HepG2 (cell line): Measurements from ENCODE around the gene C2orf80. TPM values are rescaled to one million over a fixed set of nuclear protein-coding genes. Genes with fewer than 3 reads are reported as not detected.
A peak's percentile ranks its signal among the peaks of the same experiment; 100 is the strongest.

Source experiments
- ADNP ChIP-seq: sonication (generic); formaldehyde crosslinking; IDR thresholded peaks from 2 replicates; pipeline ENCODE4 v1.4.0; 2020; ENCODE audit warnings: missing genetic modification reagents
- ARNTL ChIP-seq: sonication (generic); formaldehyde crosslinking; IDR thresholded peaks from 2 replicates; pipeline ENCODE4 v1.4.0; 2020; ENCODE audit warnings: mild to moderate bottlenecking, missing genetic modification reagents
- ASH2L ChIP-seq: fragments of 300-600, 200-600 bp; sonication (generic); IDR thresholded peaks from 2 replicates; pipeline ENCODE4 v1.7.0; 2017; ENCODE audit warnings: low read depth, mild to moderate bottlenecking, moderate library complexity, mixed read lengths, low read length; ENCODE audit not compliant: insufficient read length
- FOSL2 ChIP-seq: sonication (generic); formaldehyde crosslinking; IDR thresholded peaks from 2 replicates; pipeline ENCODE4 v1.4.0; 2020; ENCODE audit warnings: missing genetic modification reagents
- HMGA1 ChIP-seq: sonication (generic); formaldehyde crosslinking; conservative IDR thresholded peaks from 2 replicates; pipeline ENCODE4 v1.4.0; 2020; ENCODE audit warnings: missing genetic modification reagents
- IKZF4 ChIP-seq: sonication (generic); formaldehyde crosslinking; IDR thresholded peaks from 2 replicates; pipeline ENCODE4 v1.5.1; 2020; ENCODE audit warnings: borderline replicate concordance, mild to moderate bottlenecking, low read depth, missing genetic modification reagents; ENCODE audit errors: not compliant biosample characterization
- KDM5B ChIP-seq: sonication (generic); formaldehyde crosslinking; IDR thresholded peaks from 2 replicates; pipeline ENCODE4 v1.4.0; 2020; ENCODE audit warnings: missing genetic modification reagents, mild to moderate bottlenecking, borderline replicate concordance
- KLF16 ChIP-seq, 2 experiments: sonication (generic) in 1 of 2; formaldehyde crosslinking in 1 of 2; IDR thresholded peaks; 2 replicates each; pipeline versions ENCODE4 v1.6.1 to v1.8.0; 2016 to 2023; ENCODE audit warnings: missing genetic modification reagents in 2 of 2, missing compliant biosample characterization in 1 of 2
- MATR3 ChIP-seq: sonication (generic); formaldehyde crosslinking; IDR thresholded peaks from 2 replicates; pipeline ENCODE4 v1.4.0; 2020; ENCODE audit warnings: missing genetic modification reagents
- MIER3 ChIP-seq: IDR thresholded peaks from 2 replicates; pipeline ENCODE4 v1.6.1; 2016; ENCODE audit warnings: missing compliant biosample characterization, borderline replicate concordance
- MLXIP ChIP-seq: sonication (generic); formaldehyde crosslinking; IDR thresholded peaks from 2 replicates; pipeline ENCODE4 v1.9.0; 2021; ENCODE audit warnings: missing genetic modification reagents, borderline replicate concordance
- POLR2G ChIP-seq: fragments of 200-400 bp; formaldehyde crosslinking; IDR thresholded peaks from 2 replicates; pipeline ENCODE4 v1.6.1; 2018; ENCODE audit warnings: mild to moderate bottlenecking, low read depth, low read length, moderate library complexity
- RBM22 ChIP-seq: fragments of 200-400 bp; formaldehyde crosslinking; optimal IDR thresholded peaks from 2 replicates; pipeline ENCODE3; 2017; ENCODE audit warnings: mild to moderate bottlenecking, low read length, moderate library complexity
- SP140L ChIP-seq: sonication (generic); formaldehyde crosslinking; IDR thresholded peaks from 2 replicates; pipeline ENCODE4 v1.4.0; 2020; ENCODE audit warnings: missing genetic modification reagents, borderline replicate concordance
- SRSF4 ChIP-seq: fragments of 200-400 bp; formaldehyde crosslinking; IDR thresholded peaks from one replicate; pipeline ENCODE4 v1.6.1; 2018; ENCODE audit warnings: mild to moderate bottlenecking, low read depth, low read length, moderate library complexity; ENCODE audit not compliant: poor library complexity, severe bottlenecking
- ZBTB44 ChIP-seq: sonication (generic); formaldehyde crosslinking; IDR thresholded peaks from 2 replicates; pipeline ENCODE4 v1.4.0; 2020; ENCODE audit warnings: missing genetic modification reagents
- ZBTB7A ChIP-seq: sonication (generic); formaldehyde crosslinking; IDR thresholded peaks from 2 replicates; pipeline ENCODE4 v1.8.0; 2022; ENCODE audit warnings: mild to moderate bottlenecking, missing genetic modification reagents
- ZNF274 ChIP-seq: sonication (generic); formaldehyde crosslinking; IDR thresholded peaks from 2 replicates; pipeline ENCODE4 v1.5.1; 2020; ENCODE audit warnings: mild to moderate bottlenecking, missing genetic modification reagents
- ZNF44 ChIP-seq: sonication (generic); formaldehyde crosslinking; IDR thresholded peaks from 2 replicates; pipeline ENCODE4 v1.5.1; 2020; ENCODE audit warnings: mild to moderate bottlenecking, missing genetic modification reagents
- ZNF543 ChIP-seq: sonication (generic); formaldehyde crosslinking; IDR thresholded peaks from 2 replicates; pipeline ENCODE4 v1.4.0; 2020; ENCODE audit warnings: mild to moderate bottlenecking, missing genetic modification reagents
- ZNF660 ChIP-seq: sonication (generic); formaldehyde crosslinking; IDR thresholded peaks from 2 replicates; pipeline ENCODE4 v1.5.1; 2020; ENCODE audit warnings: mild to moderate bottlenecking, low read depth, missing genetic modification reagents, borderline replicate concordance
- ZNF704 ChIP-seq: sonication (generic); formaldehyde crosslinking; IDR thresholded peaks from 2 replicates; pipeline ENCODE4 v1.8.1; 2023; ENCODE audit warnings: mild to moderate bottlenecking, inconsistent platforms, moderate library complexity, missing genetic modification reagents, borderline replicate concordance
- ZNF777 ChIP-seq: sonication (generic); formaldehyde crosslinking; IDR thresholded peaks from 2 replicates; pipeline ENCODE4 v1.4.0; 2020; ENCODE audit warnings: missing genetic modification reagents
- polyA plus RNA-seq, 8 experiments: library from polyadenylated mRNA; depleted of rRNA in 3 of 8; stranded (reverse) in 7 of 8; unstranded in 1 of 8; fragments of >200 nt; fragmentation: Illumina TruSeq in 4 of 8; extraction: Trizol in 4 of 8; gene quantifications; 2 replicates each; pipeline versions ENCODE4 v1.2.1 to v1.2.3, GENCODE V29; 2011 to 2016; ENCODE audit warnings: low read depth in 4 of 8, missing spikeins in 1 of 8, mixed read lengths in 1 of 8; ENCODE audit not compliant: insufficient read depth in 1 of 8
- total RNA-seq, 5 experiments: library from RNA; depleted of rRNA; stranded (reverse); fragments of >200 nt; fragmentation: Illumina TruSeq; extraction: Trizol; gene quantifications; 2 replicates each; pipeline ENCODE4 v1.2.3, GENCODE V29; 2016; ENCODE audit warnings: low read depth in 1 of 5

The C2orf80 gene
- total and polyA plus RNA-seq, 2 of the 13 experiments (the other 11 are each of a cell fraction or from before 2014, with no cell fraction given): not detected

- no peak for TF ChIP-seq MIER3 (CRISPR knock-in tag)
- no peak for TF ChIP-seq ZBTB44 (CRISPR knock-in tag)
- TF ChIP-seq ZNF543 (CRISPR knock-in tag): no peak
- TF ChIP-seq RBM22: no peak
- peak in 1 of 2 experiments; percentile 71; a peak in 1 of 4 replicates for TF ChIP-seq KLF16 (CRISPR knock-in tag; IDR thresholded peaks at IDR 0.05)
- TF ChIP-seq FOSL2 (CRISPR knock-in tag): peak; percentile 79
- no peak for TF ChIP-seq ZNF274 (CRISPR knock-in tag)
- TF ChIP-seq POLR2G: no peak
- TF ChIP-seq ASH2L: peak; percentile 59
- TF ChIP-seq MATR3 (CRISPR knock-in tag): no peak
- TF ChIP-seq MLXIP (CRISPR knock-in tag): no peak
- TF ChIP-seq ZNF704 (CRISPR knock-in tag): no peak
- TF ChIP-seq ZNF777 (CRISPR knock-in tag): 0 out of 2 replicates have a peak, but pooled peaks have one; percentile 14
- no peak for TF ChIP-seq SRSF4
- 0 out of 2 replicates have a peak, but pooled peaks have one; percentile 52 for TF ChIP-seq ZNF44 (CRISPR knock-in tag)
- TF ChIP-seq SP140L (CRISPR knock-in tag): no peak
- no peak for TF ChIP-seq ADNP (CRISPR knock-in tag)
- no peak for TF ChIP-seq IKZF4 (CRISPR knock-in tag)
- no peak for TF ChIP-seq HMGA1 (CRISPR knock-in tag)
- TF ChIP-seq KDM5B (CRISPR knock-in tag): no peak
- no peak for TF ChIP-seq ZBTB7A (CRISPR knock-in tag)
- no peak for TF ChIP-seq ZNF660
- peak; percentile 58; the same call in 1 of the 2 replicates for TF ChIP-seq ARNTL (CRISPR knock-in tag)
Observed at GRCh38 chr2:208135794-208136715, 53.8 kb downstream of the C2orf80 start (continued).
